Skin epidermis (tissue), 12 donors: ENCODE measurements around the gene USF2.

ENCODE experiments used
- H3K27ac ChIP-seq, 21 experiments: fragments of 200-600 bp; sonication (generic) in 11 of 21; one replicate each; pipeline ENCODE4 v1.5.0; 2020; ENCODE audit warnings: mild to moderate bottlenecking in 3 of 21, inconsistent platforms in 2 of 21, moderate library complexity in 2 of 21
- H3K4me3 ChIP-seq, 7 experiments: fragments of 200-600 bp; sonication (generic) in 2 of 7; one replicate each; pipeline ENCODE4 v1.5.0; 2020; ENCODE audit warnings: inconsistent platforms in 2 of 7, mild to moderate bottlenecking in 2 of 7, moderate library complexity in 1 of 7

The USF2 gene

GRCh38 chr19:35311901-35312665, 43.3 kb downstream of the USF2 start:
- Histone ChIP-seq H3K4me3 (no peak overlapping the region), H3K27ac (no peak overlapping the region)

GRCh38 chr19:35313587-35313986, 44.8 kb downstream of the USF2 start:
- Histone ChIP-seq H3K27ac (no peak overlapping the region), H3K4me3 (no peak overlapping the region)

GRCh38 chr19:35314031-35314430, 45.3 kb downstream of the USF2 start:
- Histone ChIP-seq H3K4me3 (no peak overlapping the region), H3K27ac (no peak overlapping the region)

DNA sequence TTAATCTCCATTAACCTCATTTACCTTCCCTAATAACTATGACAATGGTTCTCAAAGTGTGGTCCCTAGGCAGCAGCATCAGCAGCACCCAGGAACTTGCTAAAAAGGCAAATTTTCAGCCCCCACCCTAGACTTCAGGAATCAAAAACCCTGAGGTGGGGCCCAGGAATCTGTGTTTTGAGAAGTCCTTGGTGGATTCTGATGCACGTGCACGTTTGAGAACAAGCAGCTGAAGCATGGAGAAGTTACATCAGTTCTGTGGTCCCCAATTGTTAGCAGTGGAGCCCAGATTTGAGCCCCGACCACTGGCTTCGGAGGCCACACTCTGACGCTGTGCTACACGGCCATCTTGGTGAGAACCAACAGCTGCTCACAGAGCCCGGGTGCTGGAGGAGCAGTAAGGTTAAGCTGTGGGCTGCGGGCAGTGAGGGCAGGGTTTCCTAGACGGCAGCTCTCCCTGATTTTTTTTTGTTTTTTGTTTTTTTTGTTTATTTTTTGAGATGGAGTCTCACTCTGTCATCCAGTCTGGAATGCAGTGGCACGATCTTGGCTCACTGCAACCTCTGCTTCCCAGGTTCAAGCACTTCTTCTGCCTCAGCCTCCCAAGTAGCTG, 46.2 kb downstream of the USF2 start:
- Histone ChIP-seq H3K27ac (no peak overlapping the region), H3K4me3 (no peak overlapping the region)

DNA sequence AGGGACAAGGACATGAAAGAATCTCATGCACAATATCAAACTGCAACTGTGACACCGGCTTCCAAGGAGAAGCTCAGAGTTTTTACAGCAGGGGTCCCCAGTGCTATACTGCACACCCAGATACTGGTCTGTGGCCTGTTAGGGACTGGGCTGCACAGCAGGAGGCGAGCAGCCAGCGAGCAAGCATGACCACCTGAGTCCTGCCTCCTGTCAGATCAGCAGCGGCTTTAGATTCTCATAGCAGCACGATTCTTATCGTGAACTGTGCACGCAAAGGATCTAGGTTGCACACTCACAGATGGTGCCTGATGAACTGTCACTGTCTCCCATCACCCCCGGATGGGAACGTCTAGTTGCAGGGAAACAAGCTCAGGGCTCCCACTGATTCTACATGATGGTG, 47.1 kb downstream of the USF2 start:
- Histone ChIP-seq H3K27ac (no peak overlapping the region), H3K4me3 (no peak overlapping the region)

GRCh38 chr19:35316560-35316959, 47.8 kb downstream of the USF2 start:
- H3K27ac ChIP-seq = peak overlapping the region in 1 of 21 experiments; percentile 75
- H3K4me3 ChIP-seq = no peak overlapping the region

GRCh38 chr19:35317464-35318043, 48.8 kb downstream of the USF2 start:
- Histone ChIP-seq H3K27ac (peak overlapping the region in 10 of 21 experiments; percentile 3 to 75 (median 38)), H3K4me3 (no peak overlapping the region)

GRCh38 chr19:35318679-35319448, 50.1 kb downstream of the USF2 start:
- no peak overlapping the region for H3K4me3 ChIP-seq
- H3K27ac ChIP-seq = peak overlapping the region in 12 of 21 experiments; percentile 6 to 71 (median 46)

GRCh38 chr19:35320065-35320713, 51.4 kb downstream of the USF2 start:
- peak overlapping the region in 4 of 21 experiments; percentile 7 to 46 (median 22) for H3K27ac ChIP-seq
- H3K4me3 ChIP-seq = no peak overlapping the region

GRCh38 chr19:35321291-35321690, 52.5 kb downstream of the USF2 start:
- Histone ChIP-seq H3K27ac (no peak overlapping the region), H3K4me3 (no peak overlapping the region)

GRCh38 chr19:35322014-35322413, 53.3 kb downstream of the USF2 start:
- Histone ChIP-seq H3K27ac (no peak overlapping the region), H3K4me3 (no peak overlapping the region)

DNA sequence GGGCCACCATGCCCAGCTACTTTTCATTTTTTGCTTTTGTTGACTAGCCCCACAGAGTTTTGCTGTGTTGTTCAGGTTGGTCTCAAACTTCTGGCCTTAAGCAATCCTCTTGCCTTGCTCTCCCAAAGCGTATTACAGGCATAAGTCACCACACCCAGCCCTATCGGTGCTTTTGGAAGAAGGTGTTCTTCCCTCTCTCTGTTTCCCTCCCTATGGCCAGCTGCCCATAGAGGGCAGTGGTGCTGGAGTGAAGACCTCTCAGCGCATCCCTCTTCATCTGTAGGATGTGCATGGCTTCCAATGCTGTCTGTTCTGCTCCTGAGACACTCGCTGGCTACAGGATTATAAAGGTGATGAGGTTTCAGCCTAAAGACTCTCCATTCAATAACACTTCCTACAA, 58.9 kb downstream of the USF2 start:
- Histone ChIP-seq H3K4me3 (no peak overlapping the region), H3K27ac (no peak overlapping the region)

GRCh38 chr19:35328851-35329285, 60.1 kb downstream of the USF2 start, which contains the start of gene CD22:
Gene CD22, plus strand, starts transcription at chr19:35329187. Its CDS starts 2,854 bp downstream, at chr19:35332041.
- Histone ChIP-seq H3K27ac (peak within 1 kb of the TSS in 1 of 21 experiments; percentile 40), H3K4me3 (no peak within 1 kb of the TSS)

- Histone ChIP-seq H3K27ac (peak overlapping the region in 1 of 21 experiments; percentile 40), H3K4me3 (no peak overlapping the region)
Observed at GRCh38 chr19:35329323-35329722, 60.6 kb downstream of the USF2 start.
